ENCODE results near the gene ART5. TPM values are rescaled to one million over a fixed set of nuclear protein-coding genes. Genes with fewer than 3 reads are reported as not detected.

The ART5 gene
- total RNA-seq, 1 experiment from 2014 or later = 7.9 TPM

GRCh38 chr11:3667149-3668035 lies 25.6 kb upstream of the ART5 start:
- no peak for DNase-seq
- Histone ChIP-seq H2BK120ac (ENCODE audit: low read depth, low read length, poor library complexity, severe bottlenecking) (no peak overlapping the region), H3T11ph (ENCODE audit: low read length) (no peak overlapping the region), H3K4ac (ENCODE audit: low read depth, low read length) (no peak overlapping the region), H4K91ac (ENCODE audit: insufficient read length, low read depth, low read length) (no peak overlapping the region), H3K4me2 (ENCODE audit: insufficient read depth, insufficient read length, low read length) (no peak overlapping the region), H3K23ac (ENCODE audit: insufficient read length, low read depth, low read length) (no peak overlapping the region), H3K79me2 (ENCODE audit: insufficient read depth, low read length) (no peaks in the 10 kb centered on the region), H2AK5ac (ENCODE audit: insufficient read length, low read length) (no peak overlapping the region), H2BK12ac (ENCODE audit: insufficient read length, low read depth, low read length) (no peak overlapping the region), H3K14ac (ENCODE audit: insufficient read depth, low read length) (no peak overlapping the region), H3K23me2 (ENCODE audit: insufficient read length, low read depth, low read length, poor library complexity, severe bottlenecking) (no peaks in the 10 kb centered on the region), H2BK5ac (ENCODE audit: insufficient read length, low read length) (no peak overlapping the region), H2BK20ac (ENCODE audit: low read depth, low read length, poor library complexity, severe bottlenecking) (no peak overlapping the region), H3K79me1 (ENCODE audit: insufficient read depth, low read depth, low read length, poor library complexity, severe bottlenecking) (no peaks in the 10 kb centered on the region), H4K5ac (ENCODE audit: insufficient read length, low read depth, low read length) (no peak overlapping the region), H3K4me1 (ENCODE audit: insufficient read depth, low read length) (no peaks in the 10 kb centered on the region), H2AFZ (ENCODE audit: low read length) (no peak overlapping the region), H3K56ac (ENCODE audit: insufficient read length, low read depth, low read length) (no peak overlapping the region), H2BK15ac (ENCODE audit: low read depth, low read length) (no peak overlapping the region), H4K8ac (replicated peaks; ENCODE audit: insufficient read length, low read depth, low read length) (no peak overlapping the region), H3K18ac (ENCODE audit: insufficient read length, low read depth, low read length) (no peak overlapping the region), H3K27ac (ENCODE audit: insufficient read length, low read depth, low read length) (no peak overlapping the region), H3K9me3 (ENCODE audit: control insufficient read depth, low read depth, low read length) (no peaks in the 10 kb centered on the region), H4K20me1 (ENCODE audit: control insufficient read depth, insufficient read depth, insufficient read length) (no peaks in the 10 kb centered on the region), H3K27me3 (ENCODE audit: insufficient read depth, low read length) (no peaks in the 10 kb centered on the region), H3K9ac (ENCODE audit: extremely low read depth, insufficient read length, low read length) (no peak overlapping the region)
- H3K27ac Mint-ChIP-seq = no peak overlapping the region
- peaks cover 0 to 46% (median 4%) of the 10 kb centered on the region in 3 experiments; a peak in 4 of 7 replicates for H3K36me3 Mint-ChIP-seq (ENCODE audit: insufficient read depth in 1 of 3, low read depth in 3 of 3)
- H3K9me3 Mint-ChIP-seq = no peaks in the 10 kb centered on the region
- H3K27me3 Mint-ChIP-seq (ENCODE audit: low read depth) = no peaks in the 10 kb centered on the region; the same call in 1 of the 2 replicates
- TF ChIP-seq CTCF (conservative IDR thresholded peaks at IDR 0.05) = no peak
- WGBS (ENCODE audit: extremely low coverage, insufficient read length, low lambda C conversion rate) = no CpG with 5 or more reads among the region's 89 CpGs
- no peak overlapping the region for H3K4me3 Mint-ChIP-seq
- H3K4me1 Mint-ChIP-seq = peaks cover 0 to 6% of the 10 kb centered on the region in 2 experiments; a peak in 2 of 4 replicates

All from H9 (cell line).